Activated CD4-positive, alpha-beta memory T cell treated with anti-CD3 and anti-CD28 coated beads, Interleukin-2, amount 10 ng/mL, durations not matched to agents 7 days and 5 days (primary cell): ENCODE data around the gene LIPA. TPM values are rescaled to one million over a fixed set of nuclear protein-coding genes. Genes with fewer than 3 reads are reported as not detected.

ENCODE experiments used
- CTCF ChIA-PET: fragments of 350-600 bp; sonication (Branson Sonifier 250); formaldehyde crosslinking; loops from one replicate; lab custom pipeline; 2021; ENCODE audit warnings: antibody characterized with exemption, inconsistent platforms; lab: Charles Lee
- POLR2A ChIA-PET: fragments of 350-600 bp; sonication (Branson Sonifier 250); formaldehyde crosslinking; loops from one replicate; lab custom pipeline; 2021; ENCODE audit warnings: antibody characterized with exemption; lab: Charles Lee
- DNase-seq: peaks from one replicate; pipeline ENCODE4 v3.0.0-alpha.2; 2020
- H3K27ac Mint-ChIP-seq: one replicate; pipeline ENCODE4 v1.8.0; 2021; ENCODE audit warnings: mild to moderate bottlenecking, mixed read lengths
- H3K27me3 Mint-ChIP-seq: one replicate; pipeline ENCODE4 v1.8.0; 2021; ENCODE audit warnings: mixed read lengths
- H3K36me3 Mint-ChIP-seq: one replicate; pipeline ENCODE4 v1.8.0; 2021; ENCODE audit warnings: low read depth, mixed read lengths
- H3K4me1 Mint-ChIP-seq: one replicate; pipeline ENCODE4 v1.8.0; 2021; ENCODE audit warnings: mixed read lengths
- H3K4me3 Mint-ChIP-seq: one replicate; pipeline ENCODE4 v1.8.0; 2021; ENCODE audit warnings: mild to moderate bottlenecking, mixed read lengths
- H3K9me3 Mint-ChIP-seq: one replicate; pipeline ENCODE4 v1.8.0; 2021; ENCODE audit warnings: mixed read lengths
- total RNA-seq, 2 experiments: library from RNA; stranded (reverse); gene quantifications; one replicate each; pipeline ENCODE4 v1.2.3, GENCODE V29; 2021

LIPA gene
- total RNA-seq, 2 experiments from 2014 or later: 40.3 to 42.4 TPM

GRCh38 chr10:89281606-89282395, 30.2 kb upstream of the LIPA start:
- ChIA-PET CTCF (no interaction called here), POLR2A (no interaction called here)
- no peak for DNase-seq
- H3K4me1 Mint-ChIP-seq: no peaks in the 10 kb centered on the region
- H3K27ac Mint-ChIP-seq: no peak overlapping the region
- no peaks in the 10 kb centered on the region for H3K9me3 Mint-ChIP-seq
- H3K27me3 Mint-ChIP-seq: peaks cover 25% of the 10 kb centered on the region
- H3K36me3 Mint-ChIP-seq: no peaks in the 10 kb centered on the region
- H3K4me3 Mint-ChIP-seq: no peak overlapping the region

GRCh38 chr10:89280508-89280907, 28.9 kb upstream of the LIPA start:
- Mint-ChIP-seq H3K4me3 (no peak overlapping the region), H3K36me3 (no peaks in the 10 kb centered on the region), H3K9me3 (no peaks in the 10 kb centered on the region), H3K27me3 (peaks cover 16% of the 10 kb centered on the region), H3K27ac (no peak overlapping the region), H3K4me1 (no peaks in the 10 kb centered on the region)
- DNase-seq: no peak
- ChIA-PET POLR2A (no interaction called here), CTCF (no interaction called here)

- Mint-ChIP-seq H3K9me3 (no peaks in the 10 kb centered on the region), H3K4me3 (no peak overlapping the region), H3K36me3 (no peaks in the 10 kb centered on the region), H3K27ac (no peak overlapping the region), H3K27me3 (peaks cover 13% of the 10 kb centered on the region), H3K4me1 (no peaks in the 10 kb centered on the region)
- CTCF ChIA-PET: no interaction called here
- no peak for DNase-seq
- POLR2A ChIA-PET: no interaction called here
Observed at GRCh38 chr10:89279421-89279869, 27.9 kb upstream of the LIPA start.

GRCh38 chr10:89278900-89279392, 27.4 kb upstream of the LIPA start:
- Mint-ChIP-seq H3K9me3 (no peaks in the 10 kb centered on the region), H3K4me3 (no peak overlapping the region), H3K27ac (no peak overlapping the region), H3K36me3 (no peaks in the 10 kb centered on the region), H3K4me1 (no peaks in the 10 kb centered on the region), H3K27me3 (peaks cover 14% of the 10 kb centered on the region)
- no peak for DNase-seq
- CTCF ChIA-PET: no interaction called here
- POLR2A ChIA-PET: no interaction called here

GRCh38 chr10:89278034-89278535, 26.5 kb upstream of the LIPA start:
- no peak for DNase-seq
- ChIA-PET POLR2A (no interaction called here), CTCF (no interaction called here)
- H3K27me3 Mint-ChIP-seq: peaks cover 16% of the 10 kb centered on the region
- H3K9me3 Mint-ChIP-seq: no peaks in the 10 kb centered on the region
- no peak overlapping the region for H3K27ac Mint-ChIP-seq
- no peaks in the 10 kb centered on the region for H3K36me3 Mint-ChIP-seq
- no peaks in the 10 kb centered on the region for H3K4me1 Mint-ChIP-seq
- H3K4me3 Mint-ChIP-seq: no peak overlapping the region

- no peaks in the 10 kb centered on the region for H3K4me1 Mint-ChIP-seq
- peaks cover 20% of the 10 kb centered on the region for H3K27me3 Mint-ChIP-seq
- H3K4me3 Mint-ChIP-seq: no peak overlapping the region
- no peak overlapping the region for H3K27ac Mint-ChIP-seq
- H3K36me3 Mint-ChIP-seq: no peaks in the 10 kb centered on the region
- DNase-seq: no peak
- H3K9me3 Mint-ChIP-seq: no peaks in the 10 kb centered on the region
- POLR2A ChIA-PET: interaction anchor here (1.4 kb wide), 1 partner anchor 24 kb away, joined by 5 read pairs; the partner anchor contains the start of gene LIPA
- CTCF ChIA-PET: no interaction called here
Observed at GRCh38 chr10:89275383-89275782, 23.8 kb upstream of the LIPA start.

GRCh38 chr10:89274928-89275327, 23.4 kb upstream of the LIPA start:
- no peaks in the 10 kb centered on the region for H3K4me1 Mint-ChIP-seq
- ChIA-PET CTCF (no interaction called here), POLR2A (no interaction called here)
- no peaks in the 10 kb centered on the region for H3K9me3 Mint-ChIP-seq
- DNase-seq: no peak
- no peak overlapping the region for H3K4me3 Mint-ChIP-seq
- no peak overlapping the region for H3K27ac Mint-ChIP-seq
- no peaks in the 10 kb centered on the region for H3K36me3 Mint-ChIP-seq
- peaks cover 20% of the 10 kb centered on the region for H3K27me3 Mint-ChIP-seq

GRCh38 chr10:89273680-89274079, 22.1 kb upstream of the LIPA start:
- Mint-ChIP-seq H3K27me3 (peaks cover 20% of the 10 kb centered on the region), H3K4me3 (no peak overlapping the region), H3K27ac (no peak overlapping the region), H3K36me3 (no peaks in the 10 kb centered on the region), H3K9me3 (no peaks in the 10 kb centered on the region), H3K4me1 (no peaks in the 10 kb centered on the region)
- POLR2A ChIA-PET: no interaction called here
- CTCF ChIA-PET: no interaction called here
- no peak for DNase-seq

- ChIA-PET CTCF (no interaction called here), POLR2A (no interaction called here)
- Mint-ChIP-seq H3K36me3 (no peaks in the 10 kb centered on the region), H3K27ac (no peak overlapping the region), H3K9me3 (no peaks in the 10 kb centered on the region), H3K4me1 (no peaks in the 10 kb centered on the region), H3K4me3 (no peak overlapping the region), H3K27me3 (peaks cover 18% of the 10 kb centered on the region)
- DNase-seq: no peak
Observed at GRCh38 chr10:89271532-89271931, 20.0 kb upstream of the LIPA start.

GRCh38 chr10:89270153-89270483, 18.5 kb upstream of the LIPA start:
- Mint-ChIP-seq H3K4me3 (no peak overlapping the region), H3K27me3 (peaks cover 16% of the 10 kb centered on the region), H3K9me3 (no peaks in the 10 kb centered on the region), H3K36me3 (no peaks in the 10 kb centered on the region), H3K27ac (no peak overlapping the region), H3K4me1 (no peaks in the 10 kb centered on the region)
- DNase-seq: no peak
- ChIA-PET POLR2A (no interaction called here), CTCF (interaction anchor here (0.9 kb wide), 1 partner anchor 99 kb away, joined by 3 read pairs; no protein-coding TSS in a partner anchor)

- no peak for DNase-seq
- Mint-ChIP-seq H3K36me3 (no peaks in the 10 kb centered on the region), H3K9me3 (no peaks in the 10 kb centered on the region), H3K4me3 (no peak overlapping the region), H3K27me3 (peaks cover 12% of the 10 kb centered on the region), H3K27ac (no peak overlapping the region), H3K4me1 (no peaks in the 10 kb centered on the region)
- POLR2A ChIA-PET: no interaction called here
- CTCF ChIA-PET: interaction anchor here (0.9 kb wide), 1 partner anchor 99 kb away, joined by 3 read pairs; no protein-coding TSS in a partner anchor
Observed at GRCh38 chr10:89269433-89270152, 18.0 kb upstream of the LIPA start.

- H3K9me3 Mint-ChIP-seq: peaks cover 3% of the 10 kb centered on the region
- H3K27ac Mint-ChIP-seq: no peak overlapping the region
- CTCF ChIA-PET: interaction anchor here (1.5 kb wide), 1 partner anchor 102 kb away, joined by 3 read pairs; no protein-coding TSS in a partner anchor
- H3K27me3 Mint-ChIP-seq: peaks cover 9% of the 10 kb centered on the region
- DNase-seq: no peak
- no peaks in the 10 kb centered on the region for H3K4me1 Mint-ChIP-seq
- H3K36me3 Mint-ChIP-seq: no peaks in the 10 kb centered on the region
- POLR2A ChIA-PET: no interaction called here
- H3K4me3 Mint-ChIP-seq: no peak overlapping the region
Observed at GRCh38 chr10:89266721-89267453, 15.3 kb upstream of the LIPA start.

- Mint-ChIP-seq H3K4me3 (no peak overlapping the region), H3K27me3 (peaks cover 11% of the 10 kb centered on the region), H3K9me3 (peaks cover 3% of the 10 kb centered on the region), H3K27ac (no peak overlapping the region), H3K36me3 (no peaks in the 10 kb centered on the region), H3K4me1 (peaks cover 4% of the 10 kb centered on the region)
- DNase-seq: no peak
- POLR2A ChIA-PET: no interaction called here
- CTCF ChIA-PET: no interaction called here
Observed at GRCh38 chr10:89263531-89263930, 12.0 kb upstream of the LIPA start.
